Measurements from ENCODE around the gene DCAF4. TPM values are rescaled to one million over a fixed set of nuclear protein-coding genes. Genes with fewer than 3 reads are reported as not detected.

DCAF4 gene
- total RNA-seq (10 to 100 TPM; 35.6 to 38.0 TPM), polyA plus RNA-seq (ENCODE audit: insufficient read depth, low read depth, low replicate concordance) (19.2 TPM)
- long read RNA-seq, donor 1, result 0 reads
- long read RNA-seq, donor 2, partial matches to known transcripts, result 0 of 2 reads
- long read RNA-seq, donor 2, other reads (novel, unspliced or antisense), result 0 of 2 reads

DNA sequence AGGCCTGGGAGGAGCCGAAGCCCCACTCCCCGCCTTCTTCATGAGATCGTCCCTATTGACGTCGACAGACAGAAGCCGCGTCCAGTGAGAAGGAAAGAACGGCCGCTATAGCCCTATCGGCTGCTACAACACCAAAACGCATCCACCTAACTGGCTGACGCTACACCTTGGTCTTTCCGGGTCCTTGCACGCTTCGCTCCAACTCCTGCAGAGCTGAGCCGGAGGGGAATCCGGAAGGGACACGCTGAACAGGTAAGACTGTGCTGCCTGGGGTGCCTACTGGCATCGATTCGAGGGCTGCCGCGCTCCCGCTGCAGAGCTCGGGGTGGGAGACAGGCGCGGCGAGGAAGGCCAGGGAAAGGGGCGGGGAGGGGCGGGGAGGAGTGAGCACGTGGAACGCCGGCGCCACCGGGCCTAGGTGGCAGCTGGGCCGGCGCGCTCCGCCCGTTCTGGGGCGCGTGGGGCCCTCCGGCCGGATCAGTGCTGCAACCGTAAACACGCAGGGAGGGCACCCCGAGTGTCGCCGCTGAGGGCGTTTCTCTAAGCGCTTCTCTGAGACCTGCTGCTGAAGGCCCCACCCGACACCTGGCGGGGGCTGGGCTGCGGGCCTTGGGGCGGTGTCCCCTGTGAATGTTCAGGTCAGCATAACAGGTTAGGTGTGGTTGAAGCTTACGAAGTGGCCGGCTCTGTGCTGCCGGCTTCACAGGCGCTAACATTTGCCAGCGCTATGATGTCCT lies at the start of gene DCAF4:
TSS of gene DCAF4 (plus strand) at position 173 of the 737 bp plus-strand sequence. CDS start 11,515 bp downstream, outside the sequence.
- intact Hi-C loops (cut with DNase I; ENCODE audit: low total_unique reads), result no loop called here
- TF ChIP-seq POLR2A (IDR thresholded peaks at IDR 0.05), result no peak
- TF ChIP-seq, protein P1, sequence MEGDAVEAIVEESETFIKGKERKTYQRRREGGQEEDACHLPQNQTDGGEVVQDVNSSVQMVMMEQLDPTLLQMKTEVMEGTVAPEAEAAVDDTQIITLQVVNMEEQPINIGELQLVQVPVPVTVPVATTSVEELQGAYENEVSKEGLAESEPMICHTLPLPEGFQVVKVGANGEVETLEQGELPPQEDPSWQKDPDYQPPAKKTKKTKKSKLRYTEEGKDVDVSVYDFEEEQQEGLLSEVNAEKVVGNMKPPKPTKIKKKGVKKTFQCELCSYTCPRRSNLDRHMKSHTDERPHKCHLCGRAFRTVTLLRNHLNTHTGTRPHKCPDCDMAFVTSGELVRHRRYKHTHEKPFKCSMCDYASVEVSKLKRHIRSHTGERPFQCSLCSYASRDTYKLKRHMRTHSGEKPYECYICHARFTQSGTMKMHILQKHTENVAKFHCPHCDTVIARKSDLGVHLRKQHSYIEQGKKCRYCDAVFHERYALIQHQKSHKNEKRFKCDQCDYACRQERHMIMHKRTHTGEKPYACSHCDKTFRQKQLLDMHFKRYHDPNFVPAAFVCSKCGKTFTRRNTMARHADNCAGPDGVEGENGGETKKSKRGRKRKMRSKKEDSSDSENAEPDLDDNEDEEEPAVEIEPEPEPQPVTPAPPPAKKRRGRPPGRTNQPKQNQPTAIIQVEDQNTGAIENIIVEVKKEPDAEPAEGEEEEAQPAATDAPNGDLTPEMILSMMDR (IDR thresholded peaks at IDR 0.05), result no peak
- peak; percentile 99 for DNase-seq
- peaks cover 5% of the 10 kb centered on the region for H3K4me1 ChIP-seq
- H3K27me3 ChIP-seq, result no peaks in the 10 kb centered on the region
- no peaks in the 10 kb centered on the region for H3K36me3 ChIP-seq (ENCODE audit: low read depth, missing control alignments)
- WGBS, 2 donors, result 0% methylated on average over 13 to 56 of the region's 59 CpGs
- peak within 1 kb of the TSS; percentile 57 to 85 for H3K4me3 ChIP-seq
- peak within 1 kb of the TSS; percentile 71 to 81 for H3K27ac ChIP-seq
- H3K9me3 ChIP-seq, result no peaks in the 10 kb centered on the region

GRCh38 chr14:72876710-72877063 lies 49.6 kb upstream of the DCAF4 start:
- no peak overlapping the region for H3K4me3 ChIP-seq
- no peak overlapping the region for H3K27ac ChIP-seq
- no peak for TF ChIP-seq POLR2A (IDR thresholded peaks at IDR 0.05)
- TF ChIP-seq, protein P1 (IDR thresholded peaks at IDR 0.05), result no peak
- 51 to 87% methylated on average over 4 of the region's 4 CpGs for WGBS, 2 donors
- intact Hi-C loops (cut with DNase I; ENCODE audit: low total_unique reads), result no loop called here
- no peaks in the 10 kb centered on the region for H3K9me3 ChIP-seq
- H3K27me3 ChIP-seq, result no peaks in the 10 kb centered on the region
- H3K36me3 ChIP-seq (ENCODE audit: low read depth, missing control alignments), result no peaks in the 10 kb centered on the region
- no peak for DNase-seq
- no peaks in the 10 kb centered on the region for H3K4me1 ChIP-seq

DNA sequence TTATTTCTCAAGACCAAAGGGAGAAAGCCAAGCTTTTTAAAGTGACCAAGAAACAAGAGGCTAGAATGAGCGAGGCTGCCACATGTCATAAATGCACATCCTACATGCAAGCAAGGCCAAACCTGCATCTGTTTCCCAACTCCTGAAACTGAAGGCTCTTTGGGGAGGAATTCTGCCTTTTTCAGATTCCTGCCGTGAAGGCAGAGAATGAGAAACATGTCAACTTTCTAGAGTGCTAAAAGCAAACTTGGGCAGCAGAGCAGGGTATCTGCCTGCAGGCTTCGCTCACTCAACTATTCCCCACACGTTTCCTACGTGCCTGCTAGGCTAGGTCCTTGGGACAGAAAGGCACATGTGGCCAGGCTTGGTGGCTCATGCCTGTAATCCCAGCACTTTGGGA lies 47.5 kb upstream of the DCAF4 start:
- Histone ChIP-seq H3K9me3 (no peaks in the 10 kb centered on the region), H3K4me1 (peaks cover 5% of the 10 kb centered on the region), H3K27ac (no peak overlapping the region), H3K36me3 (ENCODE audit: low read depth, missing control alignments) (no peaks in the 10 kb centered on the region), H3K4me3 (no peak overlapping the region), H3K27me3 (no peaks in the 10 kb centered on the region)
- no peak for TF ChIP-seq POLR2A (IDR thresholded peaks at IDR 0.05)
- TF ChIP-seq, protein P1 (IDR thresholded peaks at IDR 0.05), result no peak
- DNase-seq, result no peak
- 86 to 87% methylated on average over 5 of the region's 5 CpGs for WGBS, 2 donors
- intact Hi-C loops (cut with DNase I; ENCODE audit: low total_unique reads), result no loop called here

GRCh38 chr14:72879431-72879830 lies 46.8 kb upstream of the DCAF4 start:
- Histone ChIP-seq H3K36me3 (ENCODE audit: low read depth, missing control alignments) (no peaks in the 10 kb centered on the region), H3K4me1 (peaks cover 6% of the 10 kb centered on the region), H3K9me3 (no peaks in the 10 kb centered on the region), H3K27me3 (no peaks in the 10 kb centered on the region), H3K27ac (no peak overlapping the region), H3K4me3 (no peak overlapping the region)
- whole genome bisulfite sequencing, 2 donors, result 80 to 88% methylated on average over 4 to 6 of the region's 6 CpGs
- TF ChIP-seq, protein P1 (IDR thresholded peaks at IDR 0.05), result no peak
- TF ChIP-seq POLR2A (IDR thresholded peaks at IDR 0.05), result no peak
- no peak for DNase-seq
- intact Hi-C loops (cut with DNase I; ENCODE audit: low total_unique reads), result no loop called here

All from testis (tissue), 5 donors.